ENCODE results near the gene PCDHGA1.

Gene PCDHGA1

DNA sequence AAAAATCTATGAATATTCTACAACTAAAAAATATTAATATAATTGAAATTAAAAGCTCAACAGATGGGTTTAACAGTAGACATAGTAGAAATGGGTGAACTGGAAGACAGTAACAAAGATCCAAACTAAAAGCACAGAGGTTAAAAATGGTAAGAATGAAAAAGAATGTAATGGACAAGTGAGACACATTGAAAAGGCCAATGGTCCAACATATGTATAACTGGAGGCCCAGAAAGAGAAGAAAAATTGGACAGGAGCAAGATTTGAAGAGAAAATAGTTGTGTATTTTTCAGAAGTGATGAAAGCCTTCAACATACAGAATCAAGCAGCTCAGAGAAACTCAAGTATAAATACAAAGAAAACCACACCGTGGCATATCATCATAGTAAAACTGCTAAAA, 217.2 kb downstream of the PCDHGA1 start:
- DNase-seq = no peak

DNA sequence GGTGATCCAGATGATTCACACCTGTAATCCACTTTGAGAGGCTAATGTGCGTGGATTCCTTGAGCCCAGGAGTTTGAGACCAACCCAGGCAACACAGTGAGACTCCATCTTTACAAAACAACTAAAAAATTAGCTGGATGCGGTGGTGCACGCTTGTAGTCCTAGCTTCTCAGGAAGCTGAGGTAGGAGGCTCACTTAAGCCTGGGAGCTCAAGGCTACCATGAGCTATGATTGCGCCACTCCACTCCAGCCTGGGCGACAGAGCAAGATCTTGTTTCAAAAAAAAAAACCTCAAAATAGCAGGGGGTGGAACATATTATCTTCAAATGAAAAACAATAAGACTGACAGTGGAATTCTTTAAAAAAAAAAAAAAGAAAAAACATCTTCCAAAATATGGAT, 217.6 kb downstream of the PCDHGA1 start:
- no peak for DNase-seq

DNA sequence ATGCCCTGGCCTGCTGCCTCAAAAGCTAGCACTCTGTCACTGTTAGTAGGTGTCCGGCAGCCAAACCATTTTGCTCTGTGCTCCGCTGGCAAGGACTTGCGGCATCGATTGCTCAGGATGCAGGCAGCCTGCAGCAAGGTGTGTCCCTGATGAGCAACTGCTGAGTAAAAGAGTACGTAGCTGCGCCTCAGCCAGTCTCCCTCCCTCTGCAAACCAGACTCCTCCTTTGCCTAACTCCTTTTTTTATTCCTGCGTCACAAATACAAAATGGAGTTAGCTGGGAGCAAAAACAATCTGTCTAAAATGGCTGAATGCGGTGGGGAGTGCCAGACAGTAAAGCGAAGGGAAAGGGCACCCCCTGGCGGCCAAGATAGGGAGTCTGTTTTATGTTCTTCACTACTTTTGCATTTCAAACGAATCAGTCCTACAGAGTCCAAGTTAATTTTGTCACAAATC, 227.4 kb downstream of the PCDHGA1 start:
- DNase-seq = peak; percentile 85 to 90

DNA sequence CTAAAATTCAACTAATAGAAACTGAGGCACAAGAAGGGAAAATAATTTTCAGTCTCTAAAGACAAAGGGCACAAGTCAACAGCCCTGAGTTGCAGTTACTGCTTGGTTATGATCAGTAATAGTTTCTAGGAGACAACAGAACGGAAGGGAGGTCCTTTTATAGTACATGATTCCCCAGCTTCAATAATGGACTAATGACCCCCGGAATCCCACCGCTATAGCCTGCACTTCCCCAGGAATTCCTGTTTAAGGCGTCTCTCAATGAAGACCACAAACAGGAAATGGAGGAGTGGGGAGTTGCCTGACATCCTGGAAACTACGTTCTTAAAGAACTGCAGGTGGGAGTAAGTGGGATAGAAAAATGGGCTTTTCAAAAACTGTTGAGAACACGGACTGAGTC, 227.8 kb downstream of the PCDHGA1 start:
- DNase-seq = no peak

DNA sequence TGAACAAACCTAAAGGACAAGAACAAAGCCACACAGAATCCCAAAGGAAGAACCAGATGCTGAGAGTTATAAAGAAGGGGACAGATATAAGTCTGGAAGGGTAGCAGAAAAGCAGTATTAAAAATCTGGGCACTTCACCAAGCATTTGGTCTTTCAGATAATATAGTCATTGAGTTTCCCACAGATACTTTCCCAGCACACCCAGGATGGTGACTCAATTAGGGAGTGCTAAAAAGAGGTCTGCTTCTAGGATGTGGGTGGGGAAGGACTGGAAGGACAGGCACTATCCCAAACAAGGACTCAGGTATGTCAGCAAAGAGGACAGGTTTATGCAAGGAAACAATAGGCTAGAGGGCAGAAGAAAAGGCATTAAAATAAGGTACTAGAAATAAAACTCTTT, 229.1 kb downstream of the PCDHGA1 start:
- DNase-seq = no peak

DNA sequence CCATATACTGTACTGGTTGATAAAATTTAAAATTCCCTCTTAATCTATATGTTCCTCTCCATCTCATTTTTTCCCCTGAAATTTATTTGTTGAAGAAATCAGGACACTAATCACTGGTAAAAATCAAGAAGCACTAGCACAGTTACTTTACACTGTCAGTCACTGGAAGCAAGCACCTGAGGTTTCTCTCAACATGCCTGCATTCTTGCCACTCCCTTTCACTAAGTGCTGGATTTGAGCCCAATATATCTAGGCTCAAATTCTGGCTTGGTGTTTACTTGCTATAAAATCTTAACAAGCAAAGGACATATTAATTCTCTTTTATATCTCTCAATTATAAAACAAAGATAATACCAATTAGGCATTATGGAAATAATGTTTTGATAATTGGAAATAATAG, 229.8 kb downstream of the PCDHGA1 start:
- DNase-seq = no peak

DNA sequence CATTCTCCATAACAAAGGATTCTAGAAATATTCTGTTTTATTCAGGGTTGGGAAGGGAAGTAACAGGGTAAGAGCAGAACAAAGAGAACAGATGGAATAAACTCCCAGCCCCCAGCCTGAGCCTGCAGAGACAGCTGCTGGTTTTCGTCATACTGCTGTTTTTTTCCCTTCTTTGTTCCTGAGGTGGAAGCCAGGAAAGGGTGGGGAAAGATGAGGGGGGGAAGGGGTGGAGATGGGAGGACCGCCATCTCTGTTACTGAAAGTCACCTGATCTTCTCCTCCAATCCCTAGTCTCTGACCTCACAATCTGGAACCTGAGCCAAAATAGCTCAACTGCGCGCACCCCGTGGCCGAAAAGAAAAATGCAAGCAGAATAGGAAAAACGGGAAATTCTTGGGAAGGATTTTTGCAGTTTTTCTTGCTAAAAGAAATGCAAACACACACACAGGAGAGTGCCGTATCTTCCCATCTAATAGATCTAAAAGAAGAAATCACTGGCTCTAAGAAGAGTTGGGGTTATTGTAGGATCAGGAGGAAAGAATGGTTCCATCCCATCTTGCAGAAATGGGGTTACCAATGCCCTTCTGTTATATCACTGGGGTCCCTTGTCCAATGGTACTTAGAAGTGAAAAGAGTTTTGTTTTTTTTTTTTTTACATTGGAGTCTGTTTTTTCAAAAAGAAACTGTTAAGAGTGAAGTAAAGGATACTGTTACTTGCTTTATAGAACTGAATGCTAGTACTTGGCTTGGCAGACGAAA, 230.6 kb downstream of the PCDHGA1 start:
- peak in 1 of 2 experiments; percentile 13 for DNase-seq

Data from NCI-H526 (cell line).